ENCODE results near the gene WDR49.

Gene WDR49

DNA sequence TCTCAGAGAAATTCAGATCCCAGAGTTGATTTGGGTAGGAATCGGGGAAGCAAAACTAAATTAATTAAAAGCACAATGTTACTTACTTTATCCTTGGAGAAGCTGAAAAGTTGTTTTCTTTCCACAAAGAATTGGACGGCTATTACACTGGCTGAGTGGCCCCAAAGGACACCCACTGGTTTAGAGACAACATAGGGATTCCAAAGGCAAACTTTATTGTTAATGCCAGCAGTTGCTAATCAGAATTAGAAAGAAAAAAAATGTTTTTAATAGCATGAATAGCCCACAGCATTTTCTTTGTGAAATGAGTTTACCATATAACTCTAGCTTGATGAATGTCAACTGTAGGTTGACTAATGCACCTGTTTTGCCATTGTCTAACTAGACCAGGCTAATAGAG, 51.7 kb downstream of the WDR49 start:
- DNase-seq (ENCODE audit: low spot score in 2 of 2), result peak; percentile 27 to 46

GRCh38 chr3:167587651-167588050, 66.1 kb downstream of the WDR49 start:
- Histone ChIP-seq H3K4me3 (no peak overlapping the region), H3K9me3 (no peaks in the 10 kb centered on the region), H3K27me3 (ENCODE audit: low read depth) (no peaks in the 10 kb centered on the region), H3K36me3 (replicated peaks) (no peaks in the 10 kb centered on the region), H3K4me1 (no peaks in the 10 kb centered on the region)
- no peak for DNase-seq (ENCODE audit: low spot score in 2 of 2)
- in situ Hi-C loops (cut with MboI; ENCODE audit: low sequenced_read_pairs), result no loop called here

More for the DNA sequence above, 51.7 kb downstream of the WDR49 start:
- Histone ChIP-seq H3K27me3 (ENCODE audit: low read depth) (no peaks in the 10 kb centered on the region), H3K36me3 (replicated peaks) (no peaks in the 10 kb centered on the region), H3K9me3 (no peaks in the 10 kb centered on the region), H3K4me1 (peaks cover 3% of the 10 kb centered on the region; the same call in 1 of the 2 replicates), H3K4me3 (no peak overlapping the region)
- in situ Hi-C loops (cut with MboI; ENCODE audit: low sequenced_read_pairs), result no loop called here

DNA sequence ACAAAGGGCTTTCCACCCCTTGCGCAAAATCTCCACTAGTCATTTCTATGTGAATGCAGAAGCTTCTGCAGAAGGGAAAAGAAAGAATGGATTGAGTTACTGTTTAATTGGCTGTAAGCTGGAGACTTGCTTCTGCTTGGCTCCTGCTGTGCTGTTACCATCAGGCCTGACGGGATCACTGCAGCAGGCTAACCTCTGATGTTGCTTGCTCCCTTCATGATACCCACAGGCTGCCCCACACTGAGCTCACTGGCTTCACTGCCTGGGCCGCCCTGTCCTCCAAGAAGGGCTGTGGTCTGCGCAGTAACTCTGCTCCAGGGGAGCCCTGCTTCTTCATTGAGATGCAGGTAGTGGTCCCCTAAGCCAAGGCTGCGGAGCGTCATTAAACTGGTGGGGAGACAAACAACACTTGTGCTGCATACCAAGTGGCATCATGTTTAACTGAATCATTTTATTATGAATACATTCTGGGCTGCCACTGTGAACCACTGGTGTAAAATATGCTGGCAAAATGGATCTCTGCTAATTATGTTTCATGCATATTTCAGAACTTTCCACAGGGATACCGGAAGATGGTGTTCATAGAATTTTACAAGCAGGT, 78.6 kb downstream of the WDR49 start:
- H3K9me3 ChIP-seq, result no peaks in the 10 kb centered on the region
- in situ Hi-C loops (cut with MboI; ENCODE audit: low sequenced_read_pairs), result no loop called here
- no peaks in the 10 kb centered on the region for H3K4me1 ChIP-seq
- H3K27me3 ChIP-seq (ENCODE audit: low read depth), result 0 out of 2 replicates have a peak, but pooled peaks cover 6% of the 10 kb centered on the region
- no peak overlapping the region for H3K4me3 ChIP-seq
- no peaks in the 10 kb centered on the region for H3K36me3 ChIP-seq (replicated peaks)
- DNase-seq (ENCODE audit: low spot score in 2 of 2), result no peak

GRCh38 chr3:167572991-167573390, 80.8 kb downstream of the WDR49 start:
- 0 out of 2 replicates have a peak, but pooled peaks cover 6% of the 10 kb centered on the region for H3K27me3 ChIP-seq (ENCODE audit: low read depth)
- in situ Hi-C loops (cut with MboI; ENCODE audit: low sequenced_read_pairs), result no loop called here
- no peak for DNase-seq (ENCODE audit: low spot score in 2 of 2)
- no peak overlapping the region for H3K4me3 ChIP-seq
- no peaks in the 10 kb centered on the region for H3K4me1 ChIP-seq
- H3K36me3 ChIP-seq (replicated peaks), result no peaks in the 10 kb centered on the region
- H3K9me3 ChIP-seq, result no peaks in the 10 kb centered on the region

- in situ Hi-C loops (cut with MboI; ENCODE audit: low sequenced_read_pairs), result no loop called here
- H3K36me3 ChIP-seq (replicated peaks), result no peaks in the 10 kb centered on the region
- H3K4me3 ChIP-seq, result no peak overlapping the region
- no peaks in the 10 kb centered on the region for H3K9me3 ChIP-seq
- 0 out of 2 replicates have a peak, but pooled peaks cover 6% of the 10 kb centered on the region for H3K27me3 ChIP-seq (ENCODE audit: low read depth)
- H3K4me1 ChIP-seq, result no peaks in the 10 kb centered on the region
- no peak for DNase-seq (ENCODE audit: low spot score in 2 of 2)
These were observed 85.1 kb downstream of the WDR49 start for GRCh38 chr3:167568634-167569033.

DNA sequence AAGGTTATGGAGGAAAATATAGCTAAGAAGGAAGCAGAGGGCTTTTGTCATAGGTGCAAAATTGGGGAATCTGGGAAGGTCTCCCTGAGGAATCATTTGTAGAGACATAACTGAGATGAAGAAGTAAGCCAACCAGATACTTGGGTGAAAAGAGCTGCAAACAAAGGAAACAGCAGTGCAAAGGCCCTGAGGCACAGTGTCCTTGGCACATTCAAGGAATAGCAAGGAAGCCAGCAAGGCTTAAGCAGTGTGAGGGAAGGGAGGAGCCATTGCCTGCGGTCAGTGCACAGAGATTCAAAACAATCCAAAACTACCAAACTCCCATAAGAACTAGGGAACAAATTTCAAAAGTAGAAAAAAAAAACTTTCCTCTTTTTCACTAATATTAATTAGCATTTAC, 88.3 kb downstream of the WDR49 start:
- Histone ChIP-seq H3K36me3 (replicated peaks) (no peaks in the 10 kb centered on the region), H3K4me1 (no peaks in the 10 kb centered on the region), H3K27me3 (ENCODE audit: low read depth) (no peaks in the 10 kb centered on the region), H3K4me3 (no peak overlapping the region), H3K9me3 (no peaks in the 10 kb centered on the region)
- DNase-seq (ENCODE audit: low spot score in 2 of 2), result no peak
- in situ Hi-C loops (cut with MboI; ENCODE audit: low sequenced_read_pairs), result no loop called here

- Histone ChIP-seq H3K4me1 (no peaks in the 10 kb centered on the region), H3K36me3 (replicated peaks) (no peaks in the 10 kb centered on the region), H3K27me3 (ENCODE audit: low read depth) (no peaks in the 10 kb centered on the region), H3K9me3 (no peaks in the 10 kb centered on the region), H3K4me3 (no peak overlapping the region)
- DNase-seq (ENCODE audit: low spot score in 2 of 2), result no peak
- in situ Hi-C loops (cut with MboI; ENCODE audit: low sequenced_read_pairs), result no loop called here
These were observed 89.1 kb downstream of the WDR49 start for GRCh38 chr3:167564612-167565011.

DNA sequence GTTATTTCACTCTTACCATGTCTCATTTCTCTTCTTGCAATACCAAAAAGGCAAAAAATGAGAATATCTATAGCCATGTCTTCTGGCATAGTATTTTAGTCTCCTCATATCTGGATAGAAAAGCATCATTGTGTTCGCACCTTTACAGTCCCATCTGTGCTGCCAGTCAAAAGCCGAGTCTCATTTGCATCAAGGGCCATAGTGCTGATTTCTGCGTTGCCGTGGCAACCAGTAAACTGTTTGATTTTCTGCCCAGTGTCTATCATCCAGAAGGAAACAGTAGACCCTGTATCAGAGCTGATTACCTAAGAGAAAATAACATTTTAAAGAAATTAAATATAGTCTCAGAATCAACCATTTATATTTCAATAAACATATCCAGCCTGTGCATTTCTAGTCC, 93.8 kb downstream of the WDR49 start:
- H3K4me1 ChIP-seq, result no peaks in the 10 kb centered on the region
- H3K36me3 ChIP-seq (replicated peaks), result no peaks in the 10 kb centered on the region
- no peaks in the 10 kb centered on the region for H3K27me3 ChIP-seq (ENCODE audit: low read depth)
- in situ Hi-C loops (cut with MboI; ENCODE audit: low sequenced_read_pairs), result no loop called here
- no peaks in the 10 kb centered on the region for H3K9me3 ChIP-seq
- peak; percentile 16 to 47 for DNase-seq (ENCODE audit: low spot score in 2 of 2)
- H3K4me3 ChIP-seq, result no peak overlapping the region

- in situ Hi-C loops (cut with MboI; ENCODE audit: low sequenced_read_pairs), result no loop called here
- Histone ChIP-seq H3K4me3 (no peak overlapping the region), H3K4me1 (no peaks in the 10 kb centered on the region), H3K27me3 (ENCODE audit: low read depth) (peaks cover 11% of the 10 kb centered on the region; the same call in 1 of the 2 replicates), H3K36me3 (replicated peaks) (no peaks in the 10 kb centered on the region), H3K9me3 (no peaks in the 10 kb centered on the region)
- no peak for DNase-seq (ENCODE audit: low spot score in 2 of 2)
These were observed 98.8 kb downstream of the WDR49 start for GRCh38 chr3:167554898-167555297.

- in situ Hi-C loops (cut with MboI; ENCODE audit: low sequenced_read_pairs), result no loop called here
- Histone ChIP-seq H3K27me3 (ENCODE audit: low read depth) (peaks cover 3% of the 10 kb centered on the region; the same call in 1 of the 2 replicates), H3K9me3 (no peaks in the 10 kb centered on the region), H3K4me1 (no peaks in the 10 kb centered on the region), H3K36me3 (replicated peaks) (no peaks in the 10 kb centered on the region), H3K4me3 (no peak overlapping the region)
- DNase-seq (ENCODE audit: low spot score in 2 of 2), result no peak
These were observed 115.7 kb downstream of the WDR49 start for GRCh38 chr3:167538081-167538480.

GRCh38 chr3:167521006-167521355, 132.8 kb downstream of the WDR49 start:
- in situ Hi-C loops (cut with MboI; ENCODE audit: low sequenced_read_pairs), result no loop called here
- Histone ChIP-seq H3K4me1 (no peaks in the 10 kb centered on the region), H3K27me3 (ENCODE audit: low read depth) (no peaks in the 10 kb centered on the region), H3K4me3 (no peak overlapping the region), H3K36me3 (replicated peaks) (no peaks in the 10 kb centered on the region), H3K9me3 (no peaks in the 10 kb centered on the region)
- DNase-seq (ENCODE audit: low spot score in 2 of 2), result no peak

- Histone ChIP-seq H3K4me3 (no peak overlapping the region), H3K9me3 (no peaks in the 10 kb centered on the region), H3K36me3 (replicated peaks) (no peaks in the 10 kb centered on the region), H3K4me1 (no peaks in the 10 kb centered on the region), H3K27me3 (ENCODE audit: low read depth) (no peaks in the 10 kb centered on the region)
- in situ Hi-C loops (cut with MboI; ENCODE audit: low sequenced_read_pairs), result no loop called here
- DNase-seq (ENCODE audit: low spot score in 2 of 2), result no peak
These were observed 133.3 kb downstream of the WDR49 start for GRCh38 chr3:167520266-167521005.

DNA sequence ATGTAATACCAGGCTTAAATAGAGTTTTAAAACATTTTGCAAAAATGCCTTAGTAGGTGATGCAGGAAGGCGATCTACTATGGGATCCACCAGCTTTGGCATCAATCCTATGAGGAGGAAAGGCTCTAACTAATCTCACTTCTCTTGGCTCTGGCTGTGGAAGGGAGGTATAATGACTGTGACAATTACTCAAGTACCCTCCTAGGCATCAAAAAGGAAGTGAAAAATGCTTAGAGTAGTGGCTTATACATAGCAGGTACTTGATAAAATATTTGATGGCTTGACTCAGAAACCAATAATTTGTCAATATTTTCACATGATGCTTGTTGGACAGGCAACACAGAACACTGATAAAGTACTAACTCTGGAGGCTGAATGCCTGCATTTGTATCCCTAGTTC, 145.8 kb downstream of the WDR49 start:
- Histone ChIP-seq H3K27me3 (ENCODE audit: low read depth) (no peaks in the 10 kb centered on the region), H3K4me3 (no peak overlapping the region), H3K36me3 (replicated peaks) (no peaks in the 10 kb centered on the region), H3K9me3 (no peaks in the 10 kb centered on the region), H3K4me1 (no peaks in the 10 kb centered on the region)
- no peak for DNase-seq (ENCODE audit: low spot score in 2 of 2)
- in situ Hi-C loops (cut with MboI; ENCODE audit: low sequenced_read_pairs), result no loop called here

DNA sequence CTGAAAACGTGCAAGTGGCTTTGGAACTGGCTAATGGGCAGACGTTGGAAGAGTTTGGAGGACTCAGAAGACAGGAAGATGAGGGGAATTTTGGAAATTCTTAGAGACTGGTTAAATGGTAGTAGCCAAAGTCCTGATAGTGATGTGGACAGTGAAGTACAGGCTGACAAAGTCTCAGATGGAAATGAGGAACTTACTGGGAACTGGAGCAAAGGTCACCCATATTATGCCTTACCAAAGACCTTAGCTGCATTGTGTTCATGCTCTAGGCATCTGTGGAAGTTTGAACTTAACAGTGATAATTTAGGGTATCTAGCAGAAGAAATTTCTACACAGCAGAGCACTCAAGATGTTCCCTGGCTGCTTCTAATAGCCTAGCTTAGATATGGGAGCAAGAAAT, 151.3 kb downstream of the WDR49 start:
- Histone ChIP-seq H3K27me3 (ENCODE audit: low read depth) (no peaks in the 10 kb centered on the region), H3K4me1 (no peaks in the 10 kb centered on the region), H3K9me3 (no peaks in the 10 kb centered on the region), H3K4me3 (no peak overlapping the region), H3K36me3 (replicated peaks) (no peaks in the 10 kb centered on the region)
- in situ Hi-C loops (cut with MboI; ENCODE audit: low sequenced_read_pairs), result no loop called here
- DNase-seq (ENCODE audit: low spot score in 2 of 2), result no peak

Data from HAP-1 (cell line).